Measurements from ENCODE around the gene PTPMT1.
A peak's percentile ranks its signal among the peaks of the same experiment; 100 is the strongest.
"Not testable (repeated sequence)": the region's sequence is repeated elsewhere in the genome, so short reads cannot be mapped to it uniquely, and the experiment has no call there.

The PTPMT1 gene

GRCh38 chr11:47546274-47546673, 19.1 kb upstream of the PTPMT1 start:
- DNase-seq (ENCODE audit: low read depth in 3 of 3), result not testable (repeated sequence)

DNA sequence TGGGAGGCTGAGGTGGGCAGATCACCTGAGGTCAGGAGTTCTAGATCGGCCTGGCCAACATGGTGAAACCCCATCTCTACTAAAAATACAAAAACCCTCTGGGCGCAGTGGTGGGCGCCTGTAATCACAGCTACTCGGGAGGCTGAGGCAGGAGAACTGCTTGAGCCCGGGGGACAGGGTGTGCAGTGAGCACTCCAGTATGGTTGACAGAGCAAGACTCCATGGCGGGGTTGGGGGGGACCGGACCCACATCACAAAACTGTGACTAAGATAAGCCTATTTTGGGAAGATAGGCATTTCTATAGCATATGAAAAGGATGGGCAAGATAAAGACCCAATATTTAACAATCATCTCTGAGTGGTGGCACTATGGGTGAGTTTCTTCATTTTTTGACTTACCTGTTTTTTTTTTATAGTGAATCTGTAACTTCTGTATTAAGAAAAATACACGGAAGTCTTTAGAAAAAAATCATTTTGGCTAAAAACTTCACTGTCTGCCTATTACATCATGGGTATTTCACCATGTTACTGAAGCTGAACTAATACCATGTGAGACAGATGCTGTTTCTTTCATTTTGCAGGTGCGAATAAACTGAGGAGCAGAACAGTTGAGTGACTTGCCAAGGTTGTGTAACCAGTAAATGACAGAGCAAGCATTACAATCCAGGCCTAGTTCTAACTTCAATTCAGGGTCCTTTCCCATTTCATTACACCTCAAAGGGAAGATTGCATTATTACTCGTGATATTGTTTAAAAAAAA, 14.9 kb upstream of the PTPMT1 start:
- DNase-seq (ENCODE audit: low read depth in 3 of 3), result no peak

- DNase-seq (ENCODE audit: low read depth in 3 of 3), result no peak
Measured at GRCh38 chr11:47551086-47551485, 14.3 kb upstream of the PTPMT1 start.

DNA sequence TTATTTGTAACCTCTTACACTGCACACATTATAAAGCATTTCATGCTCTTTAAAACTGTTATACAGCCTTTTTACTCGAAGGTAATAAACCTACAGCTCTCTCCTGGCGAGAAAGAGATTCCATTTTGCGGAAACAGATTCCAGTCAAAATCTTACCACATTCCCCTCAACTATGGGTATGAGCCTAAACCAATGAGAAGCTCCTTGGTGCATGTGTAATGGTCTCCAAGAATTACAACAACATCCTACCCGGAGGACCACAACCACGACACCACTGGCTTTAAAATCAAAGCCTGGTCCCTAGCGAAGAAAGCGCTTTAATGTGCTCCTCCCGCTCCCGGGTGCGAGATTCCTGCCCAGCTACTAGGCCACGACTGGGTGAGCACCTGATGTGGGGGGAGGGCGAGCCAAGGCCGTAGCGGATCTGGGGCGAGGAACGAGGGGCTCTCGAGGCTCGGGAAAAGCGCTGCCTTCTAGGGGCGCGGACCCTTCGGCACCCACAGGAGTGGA, 13.3 kb upstream of the PTPMT1 start:
- no peak for DNase-seq (ENCODE audit: low read depth in 3 of 3)

- DNase-seq (ENCODE audit: low read depth in 3 of 3), result peak; percentile 84 to 87 (median 86)
Measured at GRCh38 chr11:47552566-47553405, 12.6 kb upstream of the PTPMT1 start, which contains the start of gene CELF1. TSS of gene CELF1 (minus strand) at chr11:47553132. CDS start at chr11:47499523, 53,609 bp downstream.

- no peak for DNase-seq (ENCODE audit: low read depth in 3 of 3)
Measured at GRCh38 chr11:47553406-47553743, 12.0 kb upstream of the PTPMT1 start.

DNA sequence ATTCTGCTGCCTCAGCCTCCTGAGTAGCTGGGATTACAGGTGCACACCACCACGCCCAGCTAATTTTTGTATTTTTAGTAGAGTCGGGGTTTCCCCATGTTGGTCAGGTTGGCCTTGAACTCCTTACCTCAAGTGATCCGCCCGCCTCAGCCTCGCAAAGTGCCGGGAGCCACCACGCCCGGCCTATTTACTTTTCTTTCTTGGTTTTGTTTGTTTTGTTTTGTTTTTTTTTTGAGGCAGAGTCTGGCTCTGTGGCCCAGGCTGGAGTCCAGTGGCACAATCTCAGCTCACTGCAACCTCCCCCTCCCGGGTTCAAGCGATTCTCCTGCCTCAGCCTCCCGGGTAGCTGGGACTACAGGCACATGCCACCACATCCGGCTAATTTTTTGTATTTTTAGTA, 8.4 kb upstream of the PTPMT1 start:
- DNase-seq (ENCODE audit: low read depth in 3 of 3), result not testable (repeated sequence)

GRCh38 chr11:47558695-47559094, 6.7 kb upstream of the PTPMT1 start:
- DNase-seq (ENCODE audit: low read depth in 3 of 3), result no peak

DNA sequence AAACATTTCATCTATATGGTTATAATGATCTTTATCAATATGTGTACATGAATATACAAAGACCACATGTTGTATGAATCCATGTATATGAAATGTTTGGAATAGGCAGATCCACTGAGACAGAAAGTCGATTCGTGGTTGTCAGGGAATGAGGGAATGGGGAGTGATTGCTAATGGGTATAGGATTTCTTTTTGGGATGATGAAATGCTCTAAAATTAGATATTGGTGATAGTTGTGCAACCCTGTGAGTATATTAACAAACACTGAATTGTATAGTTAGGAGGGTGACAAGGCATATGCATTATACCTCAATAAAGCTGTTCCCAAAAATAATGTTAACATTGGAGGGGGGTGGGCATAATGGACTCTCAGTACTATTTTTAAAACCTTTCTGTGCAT, 5.0 kb upstream of the PTPMT1 start:
- no peak for DNase-seq (ENCODE audit: low read depth in 3 of 3)

GRCh38 chr11:47562393-47562792, 3.0 kb upstream of the PTPMT1 start:
- not testable (repeated sequence) for DNase-seq (ENCODE audit: low read depth in 3 of 3)

DNA sequence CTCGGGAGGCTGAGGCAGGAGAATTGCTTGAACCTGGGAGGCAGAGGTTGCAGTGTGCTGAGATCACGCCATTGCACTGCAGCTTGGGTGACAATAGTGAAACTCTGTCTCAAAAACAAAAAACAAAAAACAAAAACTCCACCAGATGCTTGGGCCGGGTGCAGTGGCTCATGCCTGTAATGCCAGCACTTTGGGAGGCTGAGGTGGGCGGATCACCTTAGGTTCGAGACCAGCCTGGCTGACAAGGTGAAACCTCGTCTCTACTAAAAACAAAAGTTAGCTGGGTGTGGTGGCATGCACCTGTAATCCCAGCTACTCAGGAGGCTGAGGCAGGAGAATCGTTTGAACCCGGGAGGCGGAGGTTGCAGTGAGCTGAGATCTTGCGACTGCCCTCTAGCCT, 1.0 kb upstream of the PTPMT1 start:
- DNase-seq (ENCODE audit: low read depth in 3 of 3), result not testable (repeated sequence)

DNA sequence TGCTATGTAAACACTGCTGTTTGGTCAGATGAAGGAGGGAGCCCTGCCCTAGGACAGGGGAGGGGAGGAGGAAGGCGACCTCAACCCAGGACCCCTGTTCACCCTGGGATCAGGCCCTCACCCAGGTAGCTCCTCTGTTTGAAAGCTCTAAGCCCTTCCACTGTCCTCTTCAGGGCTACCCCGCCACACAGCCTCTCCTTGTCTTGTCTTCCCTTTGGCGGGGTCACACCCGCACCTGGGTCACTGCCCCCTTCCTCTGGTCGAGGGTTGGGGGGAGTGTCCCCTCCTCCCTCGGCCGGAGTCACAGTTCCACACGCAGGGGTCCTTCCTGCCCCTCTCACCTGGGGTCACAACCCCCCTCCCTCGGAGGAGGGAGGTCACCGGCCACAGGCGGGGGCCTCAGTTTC, 463 bp upstream of the PTPMT1 start:
- DNase-seq (ENCODE audit: low read depth in 3 of 3), result no peak

DNA sequence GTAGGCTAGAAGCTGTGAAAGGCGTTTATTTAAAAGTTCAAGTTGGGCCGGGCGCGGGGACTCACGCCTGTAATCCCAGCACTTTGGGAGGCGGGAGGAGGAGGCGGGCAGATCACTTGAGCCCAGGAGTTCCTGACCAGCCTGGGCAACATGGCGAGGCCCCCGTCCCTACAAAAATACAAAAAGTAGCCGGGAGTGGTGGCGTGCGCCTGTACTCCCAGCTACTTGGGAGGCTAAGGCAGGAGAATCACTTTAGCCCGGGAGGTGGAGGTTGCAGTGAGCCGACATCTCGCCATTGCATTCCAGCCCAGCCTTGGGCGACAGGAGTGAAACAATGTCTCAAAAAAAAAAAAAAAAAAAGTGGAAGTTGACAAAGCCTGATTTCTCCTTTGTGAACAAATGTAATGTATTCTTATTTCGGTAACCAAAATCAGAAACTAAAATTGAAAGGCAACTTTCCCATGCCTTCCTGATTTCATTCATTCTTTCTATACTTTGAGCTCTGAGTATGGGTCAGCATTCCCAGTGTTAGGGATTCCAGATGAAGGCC, 825 bp downstream of the PTPMT1 start:
- DNase-seq (ENCODE audit: low read depth in 3 of 3), result no peak

GRCh38 chr11:47569646-47570045, 4.2 kb downstream of the PTPMT1 start:
- no peak for DNase-seq (ENCODE audit: low read depth in 3 of 3)

DNA sequence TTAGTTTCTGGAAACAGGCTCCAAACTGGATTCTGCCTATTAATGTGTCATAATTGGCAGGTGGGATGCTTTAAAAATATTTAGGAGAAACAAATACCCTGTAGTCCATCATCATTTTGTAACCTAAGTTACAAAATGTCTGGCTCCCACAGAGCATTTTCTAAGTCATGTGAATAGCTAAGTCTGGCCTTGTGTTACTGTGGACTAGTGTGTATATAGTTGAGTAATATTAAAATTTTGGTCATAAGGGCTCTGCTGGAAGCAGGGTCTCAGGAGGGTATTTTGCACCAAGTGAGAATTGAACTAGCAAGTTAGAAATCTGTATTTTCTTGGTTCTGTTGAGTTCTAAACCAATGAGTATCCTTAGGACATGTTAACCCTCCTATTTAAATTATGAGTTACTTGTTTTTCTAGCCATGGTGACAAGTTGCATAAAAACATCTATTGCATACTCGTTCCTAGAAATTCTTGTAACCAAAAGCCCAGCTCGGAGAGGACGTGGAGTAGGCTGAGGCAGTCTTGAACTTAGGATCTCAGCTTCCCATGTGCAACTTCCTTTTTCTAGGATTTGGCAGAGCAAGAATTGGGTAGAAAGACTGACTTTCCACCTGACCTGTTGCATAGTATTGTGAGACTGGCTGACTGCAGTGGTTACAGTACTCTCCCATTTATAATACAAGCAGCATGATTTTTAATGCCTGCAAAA, 5.4 kb downstream of the PTPMT1 start:
- no peak for DNase-seq (ENCODE audit: low read depth in 3 of 3)

DNA sequence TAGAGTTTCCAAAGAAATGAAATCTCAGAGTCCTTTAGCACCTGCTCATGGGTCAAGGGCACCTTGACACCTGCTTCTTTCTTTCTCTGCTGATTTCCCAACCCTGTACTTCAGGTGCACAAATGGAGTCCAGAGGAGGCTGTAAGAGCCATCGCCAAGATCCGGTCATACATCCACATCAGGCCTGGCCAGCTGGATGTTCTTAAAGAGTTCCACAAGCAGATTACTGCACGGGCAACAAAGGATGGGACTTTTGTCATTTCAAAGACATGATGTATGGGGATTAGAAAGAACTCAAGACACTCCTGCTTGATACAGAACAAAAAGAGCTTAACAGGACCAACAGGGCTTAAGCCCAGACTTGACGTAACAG, 5.9 kb downstream of the PTPMT1 start:
- no peak for DNase-seq (ENCODE audit: low read depth in 3 of 3)

DNA sequence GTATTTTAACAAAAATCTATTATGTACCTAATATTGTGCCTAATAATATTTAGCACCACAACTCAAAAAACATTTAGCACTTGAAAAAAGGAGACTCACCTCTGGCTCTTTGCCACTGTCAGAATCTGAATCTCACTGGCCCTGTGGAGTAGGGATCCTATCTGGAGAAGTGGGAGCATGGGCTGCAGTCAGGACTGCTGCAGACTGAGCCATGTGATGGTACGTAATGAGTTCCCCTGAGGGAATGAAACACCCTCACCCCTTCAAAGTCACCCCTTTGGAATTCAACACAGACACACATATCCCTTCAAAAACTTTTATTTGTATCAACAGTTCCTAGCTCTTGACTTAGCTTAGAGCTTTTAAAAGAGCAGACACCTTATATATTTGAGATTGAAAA, 6.5 kb downstream of the PTPMT1 start:
- DNase-seq (ENCODE audit: low read depth in 3 of 3), result no peak

GRCh38 chr11:47572715-47573255, 7.4 kb downstream of the PTPMT1 start:
- DNase-seq (ENCODE audit: low read depth in 3 of 3), result no peak

DNA sequence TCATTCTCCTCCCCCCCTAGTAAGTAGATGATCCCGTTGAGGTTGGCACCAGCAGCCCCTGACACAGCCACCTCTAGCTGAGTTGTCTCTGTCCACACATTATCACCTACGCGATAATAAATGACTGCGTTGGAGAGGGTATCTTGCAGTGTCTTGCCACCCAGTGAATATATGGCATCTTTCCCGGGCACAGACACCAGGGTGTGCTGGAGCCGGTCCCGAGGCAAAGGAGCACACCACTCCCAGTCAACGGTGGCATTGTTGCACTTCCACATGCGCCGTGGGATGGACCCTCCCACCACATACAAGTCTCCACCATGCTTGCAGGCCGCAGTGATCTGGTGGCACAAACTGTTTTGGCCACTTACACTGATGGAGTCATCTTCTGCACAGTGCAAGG, 7.9 kb downstream of the PTPMT1 start:
- DNase-seq (ENCODE audit: low read depth in 3 of 3), result no peak

GRCh38 chr11:47577460-47578041, 12.2 kb downstream of the PTPMT1 start:
- DNase-seq (ENCODE audit: low read depth in 3 of 3), result no peak
